Neural cell (in vitro differentiated cells): Measurements from ENCODE around the gene SBSN. TPM values are rescaled to one million over a fixed set of nuclear protein-coding genes. Genes with fewer than 3 reads are reported as not detected.

Experiments
- H2AFZ ChIP-seq: fragments of 200-600, 300-800 bp; sonication (generic), shearing (Covaris generic); 2 replicates; pipeline ENCODE4 v1.6.0; 2014; ENCODE audit warnings: low read depth, mild to moderate bottlenecking, antibody characterized with exemption, low read length, moderate library complexity
- H3F3A ChIP-seq: fragments of 200-600 bp; shearing (Covaris generic); 2 replicates; pipeline ENCODE4 v1.6.1; 2016; ENCODE audit warnings: mild to moderate bottlenecking, moderate library complexity, mixed read lengths, antibody characterized with exemption, low read length; ENCODE audit not compliant: insufficient read depth, poor library complexity, severe bottlenecking
- H3K27ac ChIP-seq: fragments of 200-600, 300-800 bp; sonication (generic), shearing (Covaris generic); 2 replicates; pipeline ENCODE4 v1.5.1; 2014; ENCODE audit warnings: mild to moderate bottlenecking, low read length, moderate library complexity
- H3K27me3 ChIP-seq: fragments of 300-800, 200-600 bp; sonication (generic), shearing (Covaris generic); 2 replicates; pipeline ENCODE4 v1.6.0; 2014; ENCODE audit warnings: mild to moderate bottlenecking, low read depth, low read length, moderate library complexity; ENCODE audit not compliant: insufficient read depth
- H3K36me3 ChIP-seq: fragments of 300-800, 200-600 bp; sonication (generic), shearing (Covaris generic); 2 replicates; pipeline ENCODE4 v1.5.1; 2014; ENCODE audit warnings: mild to moderate bottlenecking, antibody characterized with exemption, low read length, moderate library complexity; ENCODE audit not compliant: insufficient read depth
- H3K4me2 ChIP-seq: fragments of 300-800, 200-600 bp; sonication (generic), shearing (Covaris generic); 2 replicates; pipeline ENCODE4 v1.6.0; 2014; ENCODE audit warnings: mild to moderate bottlenecking, low read length
- H3K4me3 ChIP-seq: fragments of 300-800, 200-600 bp; sonication (generic), shearing (Covaris generic); 2 replicates; pipeline ENCODE4 v1.5.1; 2014; ENCODE audit warnings: mild to moderate bottlenecking, low read length, moderate library complexity
- H3K79me2 ChIP-seq: fragments of 200-600 bp; shearing (Covaris generic); replicated peaks from 2 replicates; pipeline ENCODE4 v1.6.0; 2014; ENCODE audit warnings: mild to moderate bottlenecking, low read length, moderate library complexity; ENCODE audit not compliant: insufficient read depth
- H3K9ac ChIP-seq: fragments of 300-800, 200-600 bp; sonication (generic), shearing (Covaris generic); 2 replicates; pipeline ENCODE4 v1.6.1; 2016; ENCODE audit warnings: mild to moderate bottlenecking, low read length, mixed read lengths
- H3K9me2 ChIP-seq: fragments of 200-600 bp; shearing (Covaris generic); 2 replicates; pipeline ENCODE4 v1.6.1; 2016; ENCODE audit warnings: mild to moderate bottlenecking, low read length, mixed read lengths; ENCODE audit not compliant: insufficient read depth
- H3K9me3 ChIP-seq: fragments of 200-600, 300-800 bp; sonication (generic), shearing (Covaris generic); 2 replicates; pipeline ENCODE4 v1.6.1; 2016; ENCODE audit warnings: mild to moderate bottlenecking, mixed run types, low read length, moderate library complexity, mixed read lengths
- H4K20me1 ChIP-seq: fragments of 200-600 bp; shearing (Covaris generic); 2 replicates; pipeline ENCODE4 v1.6.1; 2016; ENCODE audit warnings: mild to moderate bottlenecking, mixed run types; ENCODE audit not compliant: insufficient read depth
- CTCF ChIP-seq: fragments of 450-650 bp; IDR thresholded peaks from 2 replicates; pipeline ENCODE4 v1.5.1; 2014; ENCODE audit warnings: antibody characterized with exemption, mild to moderate bottlenecking, moderate library complexity; ENCODE audit not compliant: poor library complexity, severe bottlenecking
- EP300 ChIP-seq: fragments of 450-650 bp; conservative IDR thresholded peaks from 2 replicates; pipeline ENCODE4 v1.6.1; 2014; ENCODE audit warnings: antibody characterized with exemption, mild to moderate bottlenecking, moderate library complexity; ENCODE audit not compliant: poor library complexity, severe bottlenecking
- EZH2 ChIP-seq: fragments of 200-600, 300-800 bp; shearing (Covaris generic), sonication (generic); IDR thresholded peaks from 2 replicates; pipeline ENCODE4 v1.6.1; 2014; ENCODE audit warnings: antibody characterized with exemption, low read length, borderline replicate concordance, mild to moderate bottlenecking; ENCODE audit not compliant: insufficient read depth, poor library complexity, severe bottlenecking
- MXI1 ChIP-seq: fragments of 450-650 bp; conservative IDR thresholded peaks from 2 replicates; pipeline ENCODE4 v1.6.1; 2014; ENCODE audit warnings: antibody characterized with exemption, mild to moderate bottlenecking; ENCODE audit not compliant: poor library complexity, severe bottlenecking
- POLR2AphosphoS5 ChIP-seq: IDR thresholded peaks from 2 replicates; pipeline ENCODE4 v1.6.1; 2012
- RAD21 ChIP-seq: fragments of 450-650 bp; conservative IDR thresholded peaks from 2 replicates; pipeline ENCODE4 v1.6.1; 2014; ENCODE audit warnings: antibody characterized with exemption, mild to moderate bottlenecking, moderate library complexity
- REST ChIP-seq: IDR thresholded peaks from 2 replicates; pipeline ENCODE4 v1.6.1; 2012; ENCODE audit warnings: borderline replicate concordance
- SMC3 ChIP-seq: fragments of 450-650 bp; conservative IDR thresholded peaks from 2 replicates; pipeline ENCODE4 v1.6.1; 2014; ENCODE audit warnings: antibody characterized with exemption, mild to moderate bottlenecking, moderate library complexity; ENCODE audit not compliant: poor library complexity
- TAF1 ChIP-seq: IDR thresholded peaks from 2 replicates; pipeline ENCODE4 v1.6.1; 2012; ENCODE audit warnings: low read depth
- polyA plus RNA-seq: library from polyadenylated mRNA; depleted of rRNA; stranded (reverse); fragments of >200 nt; gene quantifications from 2 replicates; pipeline ENCODE4 v1.2.3, GENCODE V29; 2014

SBSN gene
- polyA plus RNA-seq, 1 donor from 2014 or later, result not detected

GRCh38 chr19:35533201-35533821 lies 5.2 kb upstream of the SBSN start, which contains the start of gene GAPDHS:
Gene GAPDHS, plus strand, starts transcription at chr19:35533456. Its CDS starts 72 bp downstream, at chr19:35533528.
- TF ChIP-seq POLR2AphosphoS5 (no peak), EP300 (no peak), CTCF (no peak), RAD21 (no peak), SMC3 (no peak), TAF1 (no peak), MXI1 (no peak)
- no peak within 1 kb of the TSS for H3K4me3 ChIP-seq
- H3K9ac ChIP-seq, result no peak within 1 kb of the TSS
- H3K9me2 ChIP-seq, result no peaks in the 10 kb centered on the region
- H3K9me3 ChIP-seq, result no peaks in the 10 kb centered on the region
- no peak within 1 kb of the TSS for H2AFZ ChIP-seq
- H3K27ac ChIP-seq, result no peak within 1 kb of the TSS
- no peaks in the 10 kb centered on the region for H3F3A ChIP-seq
- no peaks in the 10 kb centered on the region for H3K27me3 ChIP-seq
- H3K36me3 ChIP-seq, result no peaks in the 10 kb centered on the region
- no peaks in the 10 kb centered on the region for H4K20me1 ChIP-seq
- no peaks in the 10 kb centered on the region for H3K79me2 ChIP-seq
- H3K4me2 ChIP-seq, result no peak within 1 kb of the TSS

DNA sequence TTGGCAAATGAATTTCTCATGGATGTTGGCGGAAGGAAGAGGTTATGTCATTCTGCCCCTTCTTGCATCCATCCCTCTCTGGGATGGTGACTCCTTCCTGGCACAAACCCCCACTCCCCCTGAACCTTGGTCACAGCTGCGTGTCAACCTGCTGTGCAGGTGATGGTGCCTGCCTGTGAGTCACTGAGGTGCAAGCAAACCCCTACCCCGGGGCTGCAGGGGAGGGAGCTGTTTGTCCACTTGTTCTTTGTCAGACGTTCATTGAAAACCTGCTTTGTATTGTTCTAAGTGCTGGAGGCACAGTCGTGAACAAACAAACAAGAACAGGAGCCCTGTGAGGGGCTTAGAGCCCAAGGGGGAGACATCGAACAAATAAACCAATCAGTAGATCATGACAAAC lies 3.2 kb upstream of the SBSN start:
- Histone ChIP-seq H3K4me2 (no peak overlapping the region), H3K27me3 (no peaks in the 10 kb centered on the region), H3K4me3 (no peak overlapping the region)

More for the DNA sequence above, 3.2 kb upstream of the SBSN start:
- Histone ChIP-seq H3F3A (no peaks in the 10 kb centered on the region), H3K27ac (no peak overlapping the region), H4K20me1 (no peaks in the 10 kb centered on the region), H3K9ac (no peak overlapping the region), H2AFZ (no peak overlapping the region), H3K9me3 (no peaks in the 10 kb centered on the region), H3K36me3 (no peaks in the 10 kb centered on the region), H3K79me2 (no peaks in the 10 kb centered on the region), H3K9me2 (no peaks in the 10 kb centered on the region)
- TF ChIP-seq EZH2, result no peak
- no peak for TF ChIP-seq CTCF
- no peak for TF ChIP-seq RAD21
- TF ChIP-seq EP300, result no peak
- TF ChIP-seq TAF1, result no peak
- TF ChIP-seq POLR2AphosphoS5, result no peak
- TF ChIP-seq REST, result no peak
